Upper lobe of right lung (tissue), 1 donor: Measurements from ENCODE around the gene TTL. TPM values are rescaled to one million over a fixed set of nuclear protein-coding genes. Genes with fewer than 3 reads are reported as not detected.

Experiments
- ATAC-seq: fragments of 200-7000 bp; cut with Tn5 transposase; one replicate; pipeline ENCODE4 v1.9.1; 2020; ENCODE audit warnings: mild to moderate bottlenecking, moderate library complexity
- DNase-seq: peaks from one replicate; pipeline ENCODE4 v3.0.0-alpha.2; 2020
- H3K27ac ChIP-seq: fragments of 200-600 bp; one replicate; pipeline ENCODE4 v1.8.0; 2022
- H3K27me3 ChIP-seq: fragments of 200-600 bp; one replicate; pipeline ENCODE4 v1.8.0; 2022; ENCODE audit warnings: mild to moderate bottlenecking
- H3K36me3 ChIP-seq: fragments of 200-600 bp; one replicate; pipeline ENCODE4 v1.8.0; 2022
- H3K4me1 ChIP-seq: fragments of 200-600 bp; one replicate; pipeline ENCODE4 v1.8.0; 2022
- H3K4me3 ChIP-seq: fragments of 200-600 bp; one replicate; pipeline ENCODE4 v1.8.0; 2022; ENCODE audit warnings: mild to moderate bottlenecking
- H3K9me3 ChIP-seq: fragments of 200-600 bp; one replicate; pipeline ENCODE4 v1.8.0; 2022
- intact Hi-C: fragments of 100-400 bp; cut with DNase I; formaldehyde crosslinking; loops from one replicate; pipeline ENCODE4 v1.11.0; 2022
- total RNA-seq: library from RNA; stranded (reverse); fragmentation: NEBNext Ultra II Directional; extraction: Animal tissue kit (Norgen Biotek cat#: 25700); gene quantifications from one replicate; pipeline ENCODE4 v1.2.1, GENCODE V29; 2021
- TF ChIP-seq, protein P1 (sequence below): fragments of 200-600 bp; IDR thresholded peaks from one replicate; pipeline ENCODE4 v1.8.0; 2022; ENCODE audit warnings: antibody characterized with exemption
- donor health status: DM: no; HTN: yes; CAD: no; lungs with severe emphysema.

TTL gene
- total RNA-seq, 1 donor from 2014 or later, result 45.4 TPM

DNA sequence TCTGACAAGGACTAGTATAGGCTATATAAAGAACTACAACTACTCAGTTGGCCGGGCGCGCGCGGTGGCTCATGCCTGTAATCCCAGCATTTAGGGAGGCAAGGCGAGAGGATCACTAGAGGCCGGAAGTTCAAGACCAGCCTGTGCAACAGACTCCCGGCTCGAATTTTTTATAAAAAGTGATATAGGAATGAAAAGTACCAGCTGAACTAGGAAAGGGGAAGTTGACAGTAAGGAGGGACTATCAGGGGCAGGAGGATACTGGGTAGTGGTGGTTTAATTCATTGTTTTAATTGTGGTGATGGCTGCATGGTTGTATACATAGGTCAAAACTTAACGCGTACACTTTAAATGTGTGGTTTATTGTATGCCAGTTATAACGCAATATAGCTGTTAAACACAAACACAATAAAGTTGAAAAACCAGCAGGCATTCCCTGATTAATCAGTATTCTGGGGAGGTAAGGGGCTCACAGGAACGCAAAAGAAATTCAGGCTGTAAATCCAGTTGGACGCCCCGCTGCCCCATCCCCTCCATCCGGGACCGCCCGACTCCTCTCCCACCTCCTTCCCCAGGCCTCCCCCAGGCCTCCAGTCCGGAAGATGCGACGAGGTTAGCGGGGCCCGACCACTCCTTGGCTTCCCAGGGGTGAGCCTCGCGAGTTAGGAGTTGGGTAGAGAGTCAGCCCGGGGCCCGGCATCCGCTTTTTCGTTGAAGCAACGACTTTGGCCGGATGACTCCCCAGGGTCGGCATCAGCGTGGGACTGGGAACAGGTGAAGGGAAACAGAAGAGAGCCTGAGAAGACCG is 59.6 kb downstream of the TTL start:
- TF ChIP-seq, protein P1, sequence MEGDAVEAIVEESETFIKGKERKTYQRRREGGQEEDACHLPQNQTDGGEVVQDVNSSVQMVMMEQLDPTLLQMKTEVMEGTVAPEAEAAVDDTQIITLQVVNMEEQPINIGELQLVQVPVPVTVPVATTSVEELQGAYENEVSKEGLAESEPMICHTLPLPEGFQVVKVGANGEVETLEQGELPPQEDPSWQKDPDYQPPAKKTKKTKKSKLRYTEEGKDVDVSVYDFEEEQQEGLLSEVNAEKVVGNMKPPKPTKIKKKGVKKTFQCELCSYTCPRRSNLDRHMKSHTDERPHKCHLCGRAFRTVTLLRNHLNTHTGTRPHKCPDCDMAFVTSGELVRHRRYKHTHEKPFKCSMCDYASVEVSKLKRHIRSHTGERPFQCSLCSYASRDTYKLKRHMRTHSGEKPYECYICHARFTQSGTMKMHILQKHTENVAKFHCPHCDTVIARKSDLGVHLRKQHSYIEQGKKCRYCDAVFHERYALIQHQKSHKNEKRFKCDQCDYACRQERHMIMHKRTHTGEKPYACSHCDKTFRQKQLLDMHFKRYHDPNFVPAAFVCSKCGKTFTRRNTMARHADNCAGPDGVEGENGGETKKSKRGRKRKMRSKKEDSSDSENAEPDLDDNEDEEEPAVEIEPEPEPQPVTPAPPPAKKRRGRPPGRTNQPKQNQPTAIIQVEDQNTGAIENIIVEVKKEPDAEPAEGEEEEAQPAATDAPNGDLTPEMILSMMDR, result no peak
- H3K27me3 ChIP-seq, result no peaks in the 10 kb centered on the region
- intact Hi-C loops, result no loop called here
- peaks cover 24% of the 10 kb centered on the region for H3K4me1 ChIP-seq
- H3K4me3 ChIP-seq, result peak overlapping the region; percentile 82
- peaks cover 7% of the 10 kb centered on the region for H3K36me3 ChIP-seq
- peak overlapping the region; percentile 93 for H3K27ac ChIP-seq
- ATAC-seq, result peak; percentile 88
- no peaks in the 10 kb centered on the region for H3K9me3 ChIP-seq
- peak; percentile 89 for DNase-seq

DNA sequence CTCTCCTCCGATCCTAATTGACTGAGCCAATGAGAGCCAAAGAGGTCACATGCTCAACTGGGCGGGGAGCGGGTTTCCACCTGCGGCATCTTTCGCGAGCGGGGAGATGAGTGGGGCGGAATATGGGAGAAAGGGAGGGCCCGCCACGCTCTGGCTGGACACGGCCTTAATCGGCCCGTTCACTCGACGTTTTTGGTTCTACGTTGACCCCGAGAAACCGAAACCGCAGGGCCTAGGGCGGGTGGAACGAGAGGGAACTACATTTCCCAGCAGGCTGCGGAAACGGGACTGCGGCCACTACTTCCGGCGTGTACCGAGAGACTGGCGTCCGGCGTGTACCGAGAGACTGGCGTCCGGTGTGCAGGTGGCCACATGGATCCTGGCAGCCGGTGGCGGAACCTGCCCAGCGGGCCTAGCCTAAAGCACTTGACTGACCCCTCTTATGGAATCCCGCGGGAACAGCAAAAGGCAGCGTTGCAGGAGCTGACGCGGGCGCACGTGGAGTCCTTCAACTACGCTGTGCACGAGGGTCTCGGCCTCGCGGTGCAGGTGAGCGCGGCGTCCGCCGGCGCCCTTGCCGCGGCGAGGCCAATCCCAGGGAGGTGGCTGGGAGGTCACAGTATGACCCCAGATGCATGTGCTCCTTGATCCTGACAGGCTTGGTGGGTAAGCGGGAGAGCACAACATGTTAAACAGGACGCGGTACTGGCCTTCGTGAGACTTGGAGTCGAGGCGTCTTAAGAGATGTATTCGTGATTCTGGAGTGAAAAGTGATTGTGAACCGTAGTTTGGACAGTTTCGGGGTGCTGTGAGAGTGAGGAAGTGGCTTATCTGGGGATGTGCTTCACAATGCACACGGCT is 60.4 kb downstream of the TTL start, which contains the start of gene POLR1B:
Gene POLR1B (plus strand): TSS at position 343 of the 861 bp plus-strand sequence. CDS start 30 bp downstream, at position 373.
- Histone ChIP-seq H3K9me3 (no peaks in the 10 kb centered on the region), H3K4me3 (peak within 1 kb of the TSS; percentile 82), H3K4me1 (peaks cover 30% of the 10 kb centered on the region), H3K36me3 (peaks cover 13% of the 10 kb centered on the region), H3K27ac (peak within 1 kb of the TSS; percentile 93), H3K27me3 (no peaks in the 10 kb centered on the region)
- intact Hi-C loops, result no loop called here
- TF ChIP-seq, protein P1, result no peak
- DNase-seq (peak; percentile 94), ATAC-seq (peak; percentile 96)

DNA sequence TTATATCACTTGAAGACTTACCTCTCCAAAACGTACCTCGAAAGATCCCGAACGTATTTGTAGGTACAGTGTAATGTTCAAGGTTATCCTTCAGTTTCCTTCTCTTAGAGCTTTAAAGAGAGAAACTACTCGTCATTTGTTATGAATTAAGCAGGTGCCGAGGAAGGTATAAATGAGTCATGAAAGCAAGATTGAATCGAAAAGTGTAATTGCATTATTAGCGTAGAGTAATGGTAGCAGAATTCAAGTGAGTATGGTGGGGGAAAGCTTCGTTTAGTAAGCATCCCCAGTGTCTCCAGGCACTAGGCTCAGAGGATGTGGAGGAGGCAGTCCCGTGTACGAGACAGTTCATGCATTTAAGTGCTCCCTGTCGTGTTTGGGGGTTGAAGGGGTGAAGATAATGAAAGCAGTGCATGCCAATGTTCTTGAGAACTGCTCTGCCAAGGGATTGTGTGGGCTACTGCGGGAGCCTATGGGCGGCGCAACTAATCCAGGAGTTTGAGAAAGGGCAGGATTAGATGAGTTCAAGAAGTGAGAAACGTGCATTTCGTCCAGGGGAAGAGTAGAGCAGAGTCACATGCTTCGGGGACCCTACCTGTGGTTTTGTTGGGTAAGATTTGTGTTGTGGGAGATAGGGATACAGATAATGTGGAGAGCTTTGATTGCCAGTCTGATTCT is 61.2 kb downstream of the TTL start:
- DNase-seq (no peak), ATAC-seq (no peak)
- peaks cover 20% of the 10 kb centered on the region for H3K36me3 ChIP-seq
- TF ChIP-seq, protein P1, result no peak
- H3K27me3 ChIP-seq, result no peaks in the 10 kb centered on the region
- peak overlapping the region; percentile 82 for H3K4me3 ChIP-seq
- H3K27ac ChIP-seq, result peak overlapping the region; percentile 93
- intact Hi-C loops, result no loop called here
- H3K9me3 ChIP-seq, result no peaks in the 10 kb centered on the region
- peaks cover 36% of the 10 kb centered on the region for H3K4me1 ChIP-seq

DNA sequence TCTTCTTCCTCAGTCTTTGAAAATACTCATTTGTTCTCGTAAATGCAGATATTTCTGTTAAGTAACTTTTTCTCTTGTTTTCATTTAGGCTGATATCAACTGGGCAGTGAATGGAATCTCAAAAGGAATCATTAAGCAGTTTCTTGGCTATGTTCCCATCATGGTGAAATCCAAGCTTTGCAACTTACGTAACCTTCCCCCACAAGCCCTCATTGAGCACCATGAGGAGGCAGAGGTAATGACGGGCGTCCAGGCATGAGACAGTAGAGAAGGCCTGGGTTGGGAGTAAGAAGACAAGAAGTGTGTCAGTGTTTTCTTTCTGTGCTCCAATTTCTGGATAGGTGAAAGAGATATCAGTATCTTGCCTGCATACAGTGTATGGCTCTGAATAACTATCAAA is 65.4 kb downstream of the TTL start:
- no peaks in the 10 kb centered on the region for H3K27me3 ChIP-seq
- H3K27ac ChIP-seq, result peak overlapping the region; percentile 31
- H3K4me3 ChIP-seq, result no peak overlapping the region
- ATAC-seq (peak; percentile 80), DNase-seq (no peak)
- TF ChIP-seq, protein P1, result no peak
- no peaks in the 10 kb centered on the region for H3K9me3 ChIP-seq
- peaks cover 62% of the 10 kb centered on the region for H3K36me3 ChIP-seq
- H3K4me1 ChIP-seq, result peaks cover 29% of the 10 kb centered on the region
- intact Hi-C loops, result no loop called here

DNA sequence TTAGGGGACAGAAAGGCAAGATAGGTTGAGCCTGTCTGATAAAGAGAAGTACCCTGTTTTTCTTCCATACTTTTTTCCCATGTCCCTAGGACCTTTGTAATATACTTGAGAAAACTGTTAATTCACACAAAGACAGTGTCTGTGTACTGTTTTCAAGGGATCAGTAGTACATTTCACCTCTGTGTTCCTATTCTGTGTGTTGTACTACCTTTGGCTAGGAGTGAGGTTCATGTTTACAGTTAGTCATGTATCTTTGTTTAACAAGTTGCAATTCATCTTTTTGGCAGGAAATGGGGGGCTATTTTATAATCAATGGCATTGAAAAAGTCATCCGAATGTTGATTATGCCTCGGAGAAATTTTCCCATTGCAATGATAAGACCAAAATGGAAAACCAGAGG is 67.0 kb downstream of the TTL start:
- Histone ChIP-seq H3K4me1 (peaks cover 18% of the 10 kb centered on the region), H3K4me3 (no peak overlapping the region), H3K27ac (no peak overlapping the region), H3K36me3 (peaks cover 79% of the 10 kb centered on the region), H3K27me3 (no peaks in the 10 kb centered on the region), H3K9me3 (no peaks in the 10 kb centered on the region)
- intact Hi-C loops, result no loop called here
- no peak for DNase-seq
- TF ChIP-seq, protein P1, result no peak
- no peak for ATAC-seq
